ENCODE data around the gene BDKRB1.

BDKRB1 gene

GRCh38 chr14:96231056-96231455, 25.0 kb upstream of the BDKRB1 start:
- no peak for DNase-seq (ENCODE audit: low read depth)

GRCh38 chr14:96231526-96232130, 24.4 kb upstream of the BDKRB1 start:
- no peak for DNase-seq (ENCODE audit: low read depth)
- no peak overlapping the region for H3K4me3 ChIP-seq (ENCODE audit: low read depth, low read length)
- no peak for TF ChIP-seq CTCF (conservative IDR thresholded peaks at IDR 0.05; ENCODE audit: low read depth, low read length)

More at GRCh38 chr14:96231056-96231455, 25.0 kb upstream of the BDKRB1 start:
- no peak for TF ChIP-seq CTCF (conservative IDR thresholded peaks at IDR 0.05; ENCODE audit: low read depth, low read length)
- H3K4me3 ChIP-seq (ENCODE audit: low read depth, low read length) = no peak overlapping the region

- TF ChIP-seq CTCF (conservative IDR thresholded peaks at IDR 0.05; ENCODE audit: low read depth, low read length) = no peak
- H3K4me3 ChIP-seq (ENCODE audit: low read depth, low read length) = no peak overlapping the region
- no peak for DNase-seq (ENCODE audit: low read depth)
Measured at GRCh38 chr14:96232506-96232905, 23.5 kb upstream of the BDKRB1 start.

- DNase-seq (ENCODE audit: low read depth) = no peak
- H3K4me3 ChIP-seq (ENCODE audit: low read depth, low read length) = no peak overlapping the region
- no peak for TF ChIP-seq CTCF (conservative IDR thresholded peaks at IDR 0.05; ENCODE audit: low read depth, low read length)
Measured at GRCh38 chr14:96233661-96234060, 22.3 kb upstream of the BDKRB1 start.

- no peak overlapping the region for H3K4me3 ChIP-seq (ENCODE audit: low read depth, low read length)
- no peak for DNase-seq (ENCODE audit: low read depth)
- TF ChIP-seq CTCF (conservative IDR thresholded peaks at IDR 0.05; ENCODE audit: low read depth, low read length) = no peak
Measured at GRCh38 chr14:96235426-96235825, 20.6 kb upstream of the BDKRB1 start.

GRCh38 chr14:96237641-96238040, 18.4 kb upstream of the BDKRB1 start:
- no peak for TF ChIP-seq CTCF (conservative IDR thresholded peaks at IDR 0.05; ENCODE audit: low read depth, low read length)
- no peak for DNase-seq (ENCODE audit: low read depth)
- H3K4me3 ChIP-seq (ENCODE audit: low read depth, low read length) = no peak overlapping the region

- DNase-seq (ENCODE audit: low read depth) = no peak
- H3K4me3 ChIP-seq (ENCODE audit: low read depth, low read length) = no peak overlapping the region
- TF ChIP-seq CTCF (conservative IDR thresholded peaks at IDR 0.05; ENCODE audit: low read depth, low read length) = no peak
Measured at GRCh38 chr14:96238676-96239265, 17.2 kb upstream of the BDKRB1 start.

All from choroid plexus epithelial cell (primary cell).